GM23338 (cell line): ENCODE measurements around the gene SP100. TPM values are rescaled to one million over a fixed set of nuclear protein-coding genes. Genes with fewer than 3 reads are reported as not detected.

ENCODE experiments used
- ATAC-seq: fragments of 200-7000 bp; cut with Tn5 transposase; 3 replicates; pipeline ENCODE4 v1.9.1; 2020
- DNase-seq: peaks from one replicate; pipeline ENCODE4 v3.0.0-alpha.2; 2015; ENCODE audit warnings: low spot score
- H2AFZ ChIP-seq: fragments of 200-600 bp; sonication (generic); 2 replicates; pipeline ENCODE4 v1.8.0; 2016; ENCODE audit warnings: antibody characterized with exemption, mild to moderate bottlenecking, moderate library complexity
- H3F3A ChIP-seq: fragments of 200-600 bp; sonication (generic); replicated peaks from 2 replicates; pipeline ENCODE4 v1.8.0; 2017; ENCODE audit warnings: antibody characterized with exemption, mixed run types, low read depth
- H3K27ac ChIP-seq: fragments of 200-600 bp; sonication (generic); 2 replicates; pipeline ENCODE4 v1.6.1; 2016; ENCODE audit warnings: low read depth
- H3K27me3 ChIP-seq: fragments of 200-600 bp; sonication (generic); 2 replicates; pipeline ENCODE4 v1.8.0; 2016; ENCODE audit warnings: mild to moderate bottlenecking, mixed run types, moderate library complexity; ENCODE audit not compliant: insufficient read depth
- H3K36me3 ChIP-seq: fragments of 200-600 bp; sonication (generic); 2 replicates; pipeline ENCODE4 v1.8.0; 2016; ENCODE audit warnings: mild to moderate bottlenecking; ENCODE audit not compliant: insufficient read depth
- H3K4me1 ChIP-seq: fragments of 200-600 bp; sonication (generic); 2 replicates; pipeline ENCODE4 v1.8.0; 2016; ENCODE audit warnings: mild to moderate bottlenecking, moderate library complexity; ENCODE audit not compliant: insufficient read depth
- H3K4me2 ChIP-seq: fragments of 200-600 bp; sonication (generic); 2 replicates; pipeline ENCODE4 v1.7.1; 2017; ENCODE audit warnings: mixed run types
- H3K4me3 ChIP-seq: fragments of 200-600 bp; sonication (generic); 2 replicates; pipeline ENCODE4 v1.6.1; 2016; ENCODE audit warnings: mixed run types
- H3K79me2 ChIP-seq: fragments of 200-600 bp; sonication (generic); replicated peaks from 2 replicates; pipeline ENCODE4 v1.8.0; 2017; ENCODE audit warnings: mild to moderate bottlenecking; ENCODE audit not compliant: insufficient read depth
- H3K9me2 ChIP-seq: fragments of 200-600 bp; sonication (generic); 2 replicates; pipeline ENCODE4 v1.8.0; 2017; ENCODE audit not compliant: insufficient read depth
- H4K20me1 ChIP-seq: fragments of 200-600 bp; sonication (generic); replicated peaks from 2 replicates; pipeline ENCODE4 v1.8.0; 2017; ENCODE audit warnings: mild to moderate bottlenecking; ENCODE audit not compliant: insufficient read depth
- H3K27ac Mint-ChIP-seq: 2 replicates; pipeline ENCODE4 v1.8.0; 2020; ENCODE audit warnings: inconsistent platforms, mild to moderate bottlenecking, moderate library complexity, mixed read lengths
- H3K27me3 Mint-ChIP-seq: 3 replicates; pipeline ENCODE4 v1.8.0; 2022; ENCODE audit warnings: low read depth, mild to moderate bottlenecking, moderate library complexity, mixed read lengths, inconsistent platforms; ENCODE audit not compliant: insufficient read depth, poor library complexity
- H3K36me3 Mint-ChIP-seq: 3 replicates; pipeline ENCODE4 v1.8.0; 2021; ENCODE audit warnings: low read depth, mild to moderate bottlenecking, inconsistent platforms, moderate library complexity, mixed read lengths
- H3K4me1 Mint-ChIP-seq: 3 replicates; pipeline ENCODE4 v1.8.0; 2020; ENCODE audit warnings: mild to moderate bottlenecking, inconsistent platforms, mixed read lengths
- H3K4me3 Mint-ChIP-seq: 3 replicates; pipeline ENCODE4 v1.8.0; 2021; ENCODE audit warnings: moderate library complexity, mild to moderate bottlenecking, inconsistent platforms, mixed read lengths
- H3K9me3 Mint-ChIP-seq: 3 replicates; pipeline ENCODE4 v1.8.0; 2020; ENCODE audit warnings: moderate library complexity, mild to moderate bottlenecking, inconsistent platforms, mixed read lengths
- CREB1 ChIP-seq: fragments of 250-450 bp; sonication (Bioruptor Pico); IDR thresholded peaks from 2 replicates; pipeline ENCODE4 v1.5.0; 2020; ENCODE audit warnings: low read depth, mild to moderate bottlenecking, moderate library complexity
- EZH2 ChIP-seq: fragments of 200-600 bp; sonication (generic); IDR thresholded peaks from one replicate; pipeline ENCODE4 v1.8.0; 2017; ENCODE audit warnings: antibody characterized with exemption, mild to moderate bottlenecking, low read depth; ENCODE audit not compliant: unreplicated experiment
- EZH2phosphoT487 ChIP-seq: fragments of 200-600 bp; sonication (generic); IDR thresholded peaks from one replicate; pipeline ENCODE4 v1.8.1; 2018; ENCODE audit warnings: antibody characterized with exemption; ENCODE audit not compliant: unreplicated experiment
- NANOG ChIP-seq: IDR thresholded peaks from 2 replicates; pipeline ENCODE4 v1.6.1; 2016; ENCODE audit warnings: antibody characterized with exemption, borderline replicate concordance
- POLR2AphosphoS5 ChIP-seq: IDR thresholded peaks from 2 replicates; pipeline ENCODE4 v1.6.1; 2016; ENCODE audit warnings: antibody characterized with exemption, low read depth
- STAT1 ChIP-seq: IDR thresholded peaks from one replicate; pipeline ENCODE4 v1.6.1; 2016; ENCODE audit warnings: antibody characterized with exemption; ENCODE audit not compliant: unreplicated experiment
- ZNF331 ChIP-seq: fragments of 250-450 bp; sonication (Bioruptor Pico); IDR thresholded peaks from 2 replicates; pipeline ENCODE4 v1.5.0; 2020; ENCODE audit warnings: low read depth, mild to moderate bottlenecking, moderate library complexity
- polyA plus RNA-seq: library from polyadenylated mRNA; unstranded; fragments of >200 nt; fragmentation: Nextera tagmentation; extraction: Ambion mirVana; gene quantifications from 2 replicates; pipeline ENCODE4 v1.2.1, GENCODE V29; 2016
- total RNA-seq: library from RNA; depleted of rRNA; stranded (reverse); fragments of >200 nt; shearing (Covaris generic); gene quantifications from 2 replicates; pipeline ENCODE4 v1.2.3, GENCODE V29; 2014
- TF ChIP-seq, protein P1 (sequence below): IDR thresholded peaks from 2 replicates; pipeline ENCODE4 v1.6.1; 2016; ENCODE audit warnings: antibody characterized with exemption
- TF ChIP-seq, protein P2 (sequence below), 2 experiments: fragments of 200-600 bp in 1 of 2; sonication (generic) in 1 of 2; conservative IDR thresholded peaks; 2 replicates each; pipeline versions ENCODE4 v1.5.1 to v1.6.1; 2016 to 2017; ENCODE audit warnings: antibody characterized with exemption in 2 of 2, low read depth in 2 of 2, mild to moderate bottlenecking in 2 of 2, moderate library complexity in 1 of 2
- TF ChIP-seq, protein P3 (sequence below): IDR thresholded peaks from one replicate; pipeline ENCODE4 v1.6.1; 2018; ENCODE audit warnings: antibody characterized with exemption; ENCODE audit not compliant: unreplicated experiment

Gene SP100
- total and polyA plus RNA-seq, 2 experiments from 2014 or later, result 0.44 to 0.73 TPM

DNA sequence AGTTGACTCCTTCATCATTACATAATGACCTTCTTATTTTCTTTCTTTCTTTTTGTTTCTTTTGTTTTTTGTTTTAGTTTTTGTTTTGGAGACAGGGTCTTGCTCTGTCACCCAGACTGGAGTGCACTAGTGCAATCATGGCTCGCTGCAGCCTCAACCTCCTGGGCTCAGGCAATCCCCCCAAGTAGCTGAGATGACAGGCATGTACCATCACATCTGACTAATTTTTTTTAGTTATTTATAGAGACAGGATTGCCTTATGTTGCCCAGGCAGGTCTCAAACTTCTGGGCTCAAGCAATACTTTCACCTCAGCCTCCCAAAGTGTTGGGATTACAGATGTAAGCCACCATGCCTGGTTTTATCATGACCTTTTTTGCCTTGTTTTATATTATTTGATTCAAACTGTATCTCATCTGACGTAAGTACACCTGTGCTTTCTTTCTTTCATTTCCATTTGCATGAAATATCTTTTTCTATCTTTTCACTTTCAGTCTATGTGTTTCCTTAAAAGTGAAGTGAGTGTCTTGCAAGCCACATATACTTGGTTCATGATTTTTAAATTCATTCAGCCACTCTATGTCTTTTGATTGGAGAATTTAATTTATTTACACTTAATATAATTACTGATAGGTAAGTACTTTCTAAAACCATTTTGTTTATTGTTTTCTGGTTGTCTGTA is 39.1 kb downstream of the SP100 start:
- peaks cover 8% of the 10 kb centered on the region; the same call in 1 of the 2 replicates for H3K4me1 ChIP-seq
- H3F3A ChIP-seq, result no peaks in the 10 kb centered on the region
- Mint-ChIP-seq H3K36me3 (no peaks in the 10 kb centered on the region), H3K4me3 (no peak overlapping the region), H3K27me3 (peaks cover 2% of the 10 kb centered on the region), H3K27ac (no peak overlapping the region), H3K4me1 (peaks cover 17% of the 10 kb centered on the region), H3K9me3 (peaks cover 3% of the 10 kb centered on the region; the same call in 1 of the 3 replicates)
- no peaks in the 10 kb centered on the region for H3K79me2 ChIP-seq
- H4K20me1 ChIP-seq, result no peaks in the 10 kb centered on the region
- no peak for ATAC-seq
- no peak overlapping the region for H3K27ac ChIP-seq
- no peak for DNase-seq
- no peak overlapping the region for H2AFZ ChIP-seq
- H3K4me2 ChIP-seq, result no peak overlapping the region
- H3K4me3 ChIP-seq, result no peak overlapping the region
- peaks cover 8% of the 10 kb centered on the region for H3K9me2 ChIP-seq
- H3K27me3 ChIP-seq, result no peaks in the 10 kb centered on the region
- no peaks in the 10 kb centered on the region for H3K36me3 ChIP-seq
- no peak for TF ChIP-seq NANOG
- TF ChIP-seq, protein P1, sequence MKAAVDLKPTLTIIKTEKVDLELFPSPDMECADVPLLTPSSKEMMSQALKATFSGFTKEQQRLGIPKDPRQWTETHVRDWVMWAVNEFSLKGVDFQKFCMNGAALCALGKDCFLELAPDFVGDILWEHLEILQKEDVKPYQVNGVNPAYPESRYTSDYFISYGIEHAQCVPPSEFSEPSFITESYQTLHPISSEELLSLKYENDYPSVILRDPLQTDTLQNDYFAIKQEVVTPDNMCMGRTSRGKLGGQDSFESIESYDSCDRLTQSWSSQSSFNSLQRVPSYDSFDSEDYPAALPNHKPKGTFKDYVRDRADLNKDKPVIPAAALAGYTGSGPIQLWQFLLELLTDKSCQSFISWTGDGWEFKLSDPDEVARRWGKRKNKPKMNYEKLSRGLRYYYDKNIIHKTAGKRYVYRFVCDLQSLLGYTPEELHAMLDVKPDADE, result no peak

DNA sequence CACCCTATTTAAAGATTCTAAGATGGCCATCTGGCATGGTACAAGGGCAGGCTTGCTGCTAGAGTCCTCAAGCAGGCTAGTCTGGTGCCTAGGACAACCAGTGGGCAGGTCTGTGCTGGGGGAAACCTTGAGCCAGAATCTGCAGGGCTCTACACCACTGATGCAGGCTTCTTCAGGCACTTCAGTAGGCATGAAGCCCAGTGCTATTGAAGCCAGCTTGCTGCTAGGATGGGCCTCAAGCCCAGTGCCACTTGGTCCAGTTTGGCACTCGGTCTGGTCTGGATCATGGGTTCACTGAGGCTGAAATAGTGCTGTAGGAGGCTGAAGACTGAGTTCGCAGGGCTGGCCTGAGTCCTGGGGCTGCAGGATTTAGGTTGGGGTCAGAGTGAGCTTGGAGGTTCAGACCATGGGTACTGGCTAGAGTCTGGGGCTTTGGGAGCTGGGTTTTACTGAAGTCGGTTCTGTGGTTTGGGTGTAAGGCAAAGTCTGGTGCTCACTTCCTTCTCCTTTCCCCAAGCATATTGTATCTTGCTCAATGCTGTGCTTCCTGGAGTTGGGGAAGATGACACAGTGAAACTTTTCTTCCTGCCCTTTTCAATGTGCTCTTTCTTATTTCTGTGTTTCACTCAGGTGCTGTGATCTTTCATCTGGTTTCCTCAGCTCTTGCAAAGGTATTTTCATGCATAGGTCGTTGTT is 41.2 kb downstream of the SP100 start:
- Histone ChIP-seq H3K4me2 (no peak overlapping the region), H3K4me1 (peaks cover 8% of the 10 kb centered on the region; the same call in 1 of the 2 replicates), H3K36me3 (no peaks in the 10 kb centered on the region), H3F3A (no peaks in the 10 kb centered on the region), H4K20me1 (no peaks in the 10 kb centered on the region), H3K27me3 (no peaks in the 10 kb centered on the region), H3K27ac (no peak overlapping the region), H3K4me3 (no peak overlapping the region), H3K79me2 (no peaks in the 10 kb centered on the region), H2AFZ (no peak overlapping the region), H3K9me2 (peaks cover 11% of the 10 kb centered on the region)
- peaks cover 3% of the 10 kb centered on the region; the same call in 1 of the 3 replicates for H3K9me3 Mint-ChIP-seq
- no peaks in the 10 kb centered on the region for H3K36me3 Mint-ChIP-seq
- DNase-seq (no peak), ATAC-seq (no peak)
- H3K27ac Mint-ChIP-seq, result peak overlapping the region; percentile 50; the same call in 1 of the 2 replicates
- H3K4me1 Mint-ChIP-seq, result peaks cover 17% of the 10 kb centered on the region
- no peak overlapping the region for H3K4me3 Mint-ChIP-seq
- peaks cover 2% of the 10 kb centered on the region for H3K27me3 Mint-ChIP-seq
- TF ChIP-seq POLR2AphosphoS5, result no peak
- TF ChIP-seq CREB1 (CRISPR knock-in tag), result no peak
- no peak for TF ChIP-seq STAT1
- TF ChIP-seq ZNF331 (CRISPR knock-in tag), result no peak
- no peak for TF ChIP-seq NANOG
- no peak for TF ChIP-seq EZH2phosphoT487
- TF ChIP-seq, protein P1, result no peak
- TF ChIP-seq, protein P2, sequence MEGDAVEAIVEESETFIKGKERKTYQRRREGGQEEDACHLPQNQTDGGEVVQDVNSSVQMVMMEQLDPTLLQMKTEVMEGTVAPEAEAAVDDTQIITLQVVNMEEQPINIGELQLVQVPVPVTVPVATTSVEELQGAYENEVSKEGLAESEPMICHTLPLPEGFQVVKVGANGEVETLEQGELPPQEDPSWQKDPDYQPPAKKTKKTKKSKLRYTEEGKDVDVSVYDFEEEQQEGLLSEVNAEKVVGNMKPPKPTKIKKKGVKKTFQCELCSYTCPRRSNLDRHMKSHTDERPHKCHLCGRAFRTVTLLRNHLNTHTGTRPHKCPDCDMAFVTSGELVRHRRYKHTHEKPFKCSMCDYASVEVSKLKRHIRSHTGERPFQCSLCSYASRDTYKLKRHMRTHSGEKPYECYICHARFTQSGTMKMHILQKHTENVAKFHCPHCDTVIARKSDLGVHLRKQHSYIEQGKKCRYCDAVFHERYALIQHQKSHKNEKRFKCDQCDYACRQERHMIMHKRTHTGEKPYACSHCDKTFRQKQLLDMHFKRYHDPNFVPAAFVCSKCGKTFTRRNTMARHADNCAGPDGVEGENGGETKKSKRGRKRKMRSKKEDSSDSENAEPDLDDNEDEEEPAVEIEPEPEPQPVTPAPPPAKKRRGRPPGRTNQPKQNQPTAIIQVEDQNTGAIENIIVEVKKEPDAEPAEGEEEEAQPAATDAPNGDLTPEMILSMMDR (conservative IDR thresholded peaks at IDR 0.05; ENCODE audit: low read depth in 2 of 2), result no peak
- TF ChIP-seq EZH2, result no peak
- TF ChIP-seq, protein P3, sequence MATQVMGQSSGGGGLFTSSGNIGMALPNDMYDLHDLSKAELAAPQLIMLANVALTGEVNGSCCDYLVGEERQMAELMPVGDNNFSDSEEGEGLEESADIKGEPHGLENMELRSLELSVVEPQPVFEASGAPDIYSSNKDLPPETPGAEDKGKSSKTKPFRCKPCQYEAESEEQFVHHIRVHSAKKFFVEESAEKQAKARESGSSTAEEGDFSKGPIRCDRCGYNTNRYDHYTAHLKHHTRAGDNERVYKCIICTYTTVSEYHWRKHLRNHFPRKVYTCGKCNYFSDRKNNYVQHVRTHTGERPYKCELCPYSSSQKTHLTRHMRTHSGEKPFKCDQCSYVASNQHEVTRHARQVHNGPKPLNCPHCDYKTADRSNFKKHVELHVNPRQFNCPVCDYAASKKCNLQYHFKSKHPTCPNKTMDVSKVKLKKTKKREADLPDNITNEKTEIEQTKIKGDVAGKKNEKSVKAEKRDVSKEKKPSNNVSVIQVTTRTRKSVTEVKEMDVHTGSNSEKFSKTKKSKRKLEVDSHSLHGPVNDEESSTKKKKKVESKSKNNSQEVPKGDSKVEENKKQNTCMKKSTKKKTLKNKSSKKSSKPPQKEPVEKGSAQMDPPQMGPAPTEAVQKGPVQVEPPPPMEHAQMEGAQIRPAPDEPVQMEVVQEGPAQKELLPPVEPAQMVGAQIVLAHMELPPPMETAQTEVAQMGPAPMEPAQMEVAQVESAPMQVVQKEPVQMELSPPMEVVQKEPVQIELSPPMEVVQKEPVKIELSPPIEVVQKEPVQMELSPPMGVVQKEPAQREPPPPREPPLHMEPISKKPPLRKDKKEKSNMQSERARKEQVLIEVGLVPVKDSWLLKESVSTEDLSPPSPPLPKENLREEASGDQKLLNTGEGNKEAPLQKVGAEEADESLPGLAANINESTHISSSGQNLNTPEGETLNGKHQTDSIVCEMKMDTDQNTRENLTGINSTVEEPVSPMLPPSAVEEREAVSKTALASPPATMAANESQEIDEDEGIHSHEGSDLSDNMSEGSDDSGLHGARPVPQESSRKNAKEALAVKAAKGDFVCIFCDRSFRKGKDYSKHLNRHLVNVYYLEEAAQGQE, result no peak
